ENCODE measurements around the gene GPBP1L1. TPM values are rescaled to one million over a fixed set of nuclear protein-coding genes. Genes with fewer than 3 reads are reported as not detected.

Gene GPBP1L1
- total and polyA plus RNA-seq, 9 of the 15 experiments (the other 6 are each of a cell fraction or from before 2014, with no cell fraction given), result 86.0 to 216 (median 138) TPM

- TF ChIP-seq ZBTB40 (IDR thresholded peaks at IDR 0.05) (peak; percentile 37; the same call in 1 of the 2 replicates), ZBTB40 (CRISPR knock-in tag; IDR thresholded peaks at IDR 0.05) (no peak), NR2C2 (CRISPR knock-in tag; IDR thresholded peaks at IDR 0.05) (no peak), NR2C2 (tag; IDR thresholded peaks at IDR 0.05) (peak; percentile 71; the same call in 1 of the 2 replicates)
Observed at GRCh38 chr1:45723248-45723930, 37.1 kb upstream of the GPBP1L1 start (continued).

All from K562 (cell line).